Tongue (tissue), 2 donors: ENCODE data around the gene TNFRSF4. TPM values are rescaled to one million over a fixed set of nuclear protein-coding genes. Genes with fewer than 3 reads are reported as not detected.

Source experiments
- DNase-seq: peaks from one replicate; pipeline ENCODE4 v3.0.0-alpha.2; 2015
- total RNA-seq: library from RNA; depleted of rRNA; stranded (reverse); fragments of >200 nt; gene quantifications from one replicate; pipeline ENCODE4 v1.2.3, GENCODE V29; 2014

TNFRSF4 gene
- total RNA-seq, 1 donor from 2014 or later = 2.9 TPM

GRCh38 chr1:1245178-1245816 is 31.3 kb upstream of the TNFRSF4 start:
- DNase-seq = no peak

GRCh38 chr1:1244192-1244811 is 30.3 kb upstream of the TNFRSF4 start:
- DNase-seq = no peak

GRCh38 chr1:1243807-1244191 is 29.8 kb upstream of the TNFRSF4 start:
- no peak for DNase-seq

GRCh38 chr1:1243266-1243660 is 29.3 kb upstream of the TNFRSF4 start:
- no peak for DNase-seq

GRCh38 chr1:1242461-1243265 is 28.7 kb upstream of the TNFRSF4 start:
- no peak for DNase-seq

- no peak for DNase-seq
Observed at GRCh38 chr1:1241588-1242219, 27.8 kb upstream of the TNFRSF4 start.

GRCh38 chr1:1240822-1241587 is 27.1 kb upstream of the TNFRSF4 start:
- no peak for DNase-seq

- no peak for DNase-seq
Observed at GRCh38 chr1:1240348-1240732, 26.4 kb upstream of the TNFRSF4 start.

GRCh38 chr1:1239614-1240347 is 25.8 kb upstream of the TNFRSF4 start:
- DNase-seq = no peak

- no peak for DNase-seq
Observed at GRCh38 chr1:1239227-1239613, 25.3 kb upstream of the TNFRSF4 start.

- DNase-seq = no peak
Observed at GRCh38 chr1:1238702-1239178, 24.8 kb upstream of the TNFRSF4 start.

GRCh38 chr1:1237874-1238701 is 24.1 kb upstream of the TNFRSF4 start:
- peak; percentile 19 for DNase-seq

- no peak for DNase-seq
Observed at GRCh38 chr1:1236945-1237873, 23.3 kb upstream of the TNFRSF4 start.

- DNase-seq = peak; percentile 59
Observed at GRCh38 chr1:1236176-1236763, 22.3 kb upstream of the TNFRSF4 start.

- DNase-seq = no peak
Observed at GRCh38 chr1:1235016-1235744, 21.2 kb upstream of the TNFRSF4 start.

GRCh38 chr1:1234180-1234808 is 20.3 kb upstream of the TNFRSF4 start:
- no peak for DNase-seq

- no peak for DNase-seq
Observed at GRCh38 chr1:1233567-1233892, 19.6 kb upstream of the TNFRSF4 start.
